Measurements from ENCODE around the gene EPHB2.

The EPHB2 gene

GRCh38 chr1:22857661-22858060 is 147.0 kb downstream of the EPHB2 start:
- no peak for DNase-seq (ENCODE audit: low read depth, low spot score)

GRCh38 chr1:22860414-22860800 is 149.8 kb downstream of the EPHB2 start:
- DNase-seq (ENCODE audit: low read depth, low spot score): no peak

- DNase-seq (ENCODE audit: low read depth, low spot score): no peak
Observed at GRCh38 chr1:22860883-22861385, 150.3 kb downstream of the EPHB2 start.

GRCh38 chr1:22861764-22862440 is 151.3 kb downstream of the EPHB2 start:
- DNase-seq (ENCODE audit: low read depth, low spot score): no peak

GRCh38 chr1:22862752-22863151 is 152.1 kb downstream of the EPHB2 start:
- DNase-seq (ENCODE audit: low read depth, low spot score): no peak

- DNase-seq (ENCODE audit: low read depth, low spot score): no peak
Observed at GRCh38 chr1:22863766-22864165, 153.1 kb downstream of the EPHB2 start.

GRCh38 chr1:22864886-22865285 is 154.2 kb downstream of the EPHB2 start:
- no peak for DNase-seq (ENCODE audit: low read depth, low spot score)

GRCh38 chr1:22865736-22866135 is 155.1 kb downstream of the EPHB2 start:
- DNase-seq (ENCODE audit: low read depth, low spot score): no peak

GRCh38 chr1:22866868-22867267 is 156.2 kb downstream of the EPHB2 start:
- no peak for DNase-seq (ENCODE audit: low read depth, low spot score)

GRCh38 chr1:22868331-22868730 is 157.7 kb downstream of the EPHB2 start:
- DNase-seq (ENCODE audit: low read depth, low spot score): no peak

- DNase-seq (ENCODE audit: low read depth, low spot score): no peak
Observed at GRCh38 chr1:22869325-22869724, 158.7 kb downstream of the EPHB2 start.

- DNase-seq (ENCODE audit: low read depth, low spot score): no peak
Observed at GRCh38 chr1:22870201-22870871, 159.7 kb downstream of the EPHB2 start.

GRCh38 chr1:22872981-22873664 is 162.5 kb downstream of the EPHB2 start:
- DNase-seq (ENCODE audit: low read depth, low spot score): no peak

- no peak for DNase-seq (ENCODE audit: low read depth, low spot score)
Observed at GRCh38 chr1:22874785-22875184, 164.1 kb downstream of the EPHB2 start.

- no peak for DNase-seq (ENCODE audit: low read depth, low spot score)
Observed at GRCh38 chr1:22875241-22875640, 164.6 kb downstream of the EPHB2 start.

- DNase-seq (ENCODE audit: low read depth, low spot score): no peak
Observed at GRCh38 chr1:22875841-22876240, 165.2 kb downstream of the EPHB2 start.

GRCh38 chr1:22876359-22877111 is 165.9 kb downstream of the EPHB2 start:
- DNase-seq (ENCODE audit: low read depth, low spot score): no peak

GRCh38 chr1:22877112-22877915 is 166.7 kb downstream of the EPHB2 start:
- DNase-seq (ENCODE audit: low read depth, low spot score): no peak

GRCh38 chr1:22877980-22878379 is 167.3 kb downstream of the EPHB2 start:
- no peak for DNase-seq (ENCODE audit: low read depth, low spot score)

GRCh38 chr1:22878626-22879025 is 168.0 kb downstream of the EPHB2 start:
- no peak for DNase-seq (ENCODE audit: low read depth, low spot score)

GRCh38 chr1:22879445-22879844 is 168.8 kb downstream of the EPHB2 start:
- DNase-seq (ENCODE audit: low read depth, low spot score): no peak
